ENCODE data around the gene TARM1. TPM values are rescaled to one million over a fixed set of nuclear protein-coding genes. Genes with fewer than 3 reads are reported as not detected.

Gene TARM1
- not detected in 2 replicates for polyA plus RNA-seq (2012; rRNA removed)
- polyA plus RNA-seq (2012; cell fraction: cytosol; rRNA removed) = not detected in 2 replicates
- polyA plus RNA-seq (2012; cell fraction: nucleus; rRNA removed) = not detected in 2 replicates

DNA sequence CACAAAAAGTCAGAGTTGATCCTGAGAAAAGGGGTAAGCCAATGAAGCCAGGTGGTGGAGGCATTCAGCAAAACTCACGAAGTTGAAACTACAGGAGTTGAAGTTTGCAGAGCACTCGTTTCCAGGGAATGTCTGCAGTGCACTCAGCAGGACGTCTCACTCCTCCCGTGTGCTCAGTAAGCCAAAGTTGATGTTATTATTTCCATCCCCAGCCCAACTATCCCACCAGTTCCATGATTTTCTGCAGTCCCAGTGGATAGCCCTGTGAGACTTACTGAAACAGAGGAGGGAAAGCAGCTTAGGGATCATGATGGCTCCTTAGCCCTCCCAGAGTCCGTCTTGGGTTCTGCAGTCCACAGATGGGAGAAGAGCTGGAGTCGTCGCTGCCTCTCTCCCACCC lies at the start of gene TARM1:
Gene TARM1 (minus strand): TSS at position 334 of the 400 bp plus-strand sequence. CDS start 25 bp downstream, at position 309.
- H3K27ac ChIP-seq (ENCODE audit: low read depth in 2 of 2, low read length in 1 of 2) = no peak within 1 kb of the TSS
- H2AFZ ChIP-seq (ENCODE audit: low read depth) = no peak within 1 kb of the TSS
- no peaks in the 10 kb centered on the region for H3K79me2 ChIP-seq (ENCODE audit: insufficient read depth)
- no peak within 1 kb of the TSS for H3K4me3 ChIP-seq (ENCODE audit: low read depth in 2 of 2, low read length in 1 of 2)
- no peaks in the 10 kb centered on the region for H3K9me2 ChIP-seq
- H3K27me3 ChIP-seq (ENCODE audit: insufficient read depth) = peaks cover 36% of the 10 kb centered on the region; the same call in 1 of the 2 replicates
- CTCF ChIA-PET = no interaction called here
- H3F3A ChIP-seq (replicated peaks; ENCODE audit: insufficient read depth) = no peaks in the 10 kb centered on the region
- no peaks in the 10 kb centered on the region for H3K9me3 ChIP-seq
- WGBS (ENCODE audit: low lambda C conversion rate) = 2% methylated on average over 6 of the region's 7 CpGs
- no peaks in the 10 kb centered on the region for H3K36me3 ChIP-seq (replicated peaks in 1 of 2; ENCODE audit: control insufficient read depth in 1 of 2, insufficient read depth in 2 of 2, low read length in 1 of 2)
- no peak for TF ChIP-seq YY1 (IDR thresholded peaks at IDR 0.05; ENCODE audit: low read depth)
- TF ChIP-seq, protein P1, sequence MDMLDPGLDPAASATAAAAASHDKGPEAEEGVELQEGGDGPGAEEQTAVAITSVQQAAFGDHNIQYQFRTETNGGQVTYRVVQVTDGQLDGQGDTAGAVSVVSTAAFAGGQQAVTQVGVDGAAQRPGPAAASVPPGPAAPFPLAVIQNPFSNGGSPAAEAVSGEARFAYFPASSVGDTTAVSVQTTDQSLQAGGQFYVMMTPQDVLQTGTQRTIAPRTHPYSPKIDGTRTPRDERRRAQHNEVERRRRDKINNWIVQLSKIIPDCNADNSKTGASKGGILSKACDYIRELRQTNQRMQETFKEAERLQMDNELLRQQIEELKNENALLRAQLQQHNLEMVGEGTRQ (IDR thresholded peaks at IDR 0.05; ENCODE audit: borderline replicate concordance, low read depth, low read length) = no peak
- no peak for TF ChIP-seq GABPA (IDR thresholded peaks at IDR 0.05; ENCODE audit: low read depth)
- no peak for TF ChIP-seq ELF1 (IDR thresholded peaks at IDR 0.05)
- no peak for TF ChIP-seq RCOR1 (IDR thresholded peaks at IDR 0.05; ENCODE audit: low read length)
- H3K4me2 ChIP-seq = no peak within 1 kb of the TSS
- DNase-seq = no peak
- POLR2A ChIA-PET = no interaction called here
- H3K9ac ChIP-seq = no peak within 1 kb of the TSS
- no peaks in the 10 kb centered on the region for H3K4me1 ChIP-seq (ENCODE audit: control insufficient read depth in 1 of 2, insufficient read depth in 2 of 2, low read depth in 1 of 2, low read length in 1 of 2)
- no peaks in the 10 kb centered on the region for H4K20me1 ChIP-seq (ENCODE audit: insufficient read depth)

- Histone ChIP-seq H3K79me2 (ENCODE audit: insufficient read depth) (no peaks in the 10 kb centered on the region), H3K4me3 (ENCODE audit: low read depth in 2 of 2, low read length in 1 of 2) (no peak overlapping the region), H3K4me1 (ENCODE audit: control insufficient read depth in 1 of 2, insufficient read depth in 2 of 2, low read depth in 1 of 2, low read length in 1 of 2) (no peaks in the 10 kb centered on the region), H3K9me2 (no peaks in the 10 kb centered on the region), H3K36me3 (replicated peaks in 1 of 2; ENCODE audit: control insufficient read depth in 1 of 2, insufficient read depth in 2 of 2, low read length in 1 of 2) (peaks cover 0 to 54% of the 10 kb centered on the region in 2 experiments), H3K4me2 (no peak overlapping the region), H2AFZ (ENCODE audit: low read depth) (no peak overlapping the region), H3K27ac (ENCODE audit: low read depth in 2 of 2, low read length in 1 of 2) (no peak overlapping the region), H4K20me1 (ENCODE audit: insufficient read depth) (no peaks in the 10 kb centered on the region), H3K9me3 (no peaks in the 10 kb centered on the region), H3K9ac (no peak overlapping the region), H3K27me3 (ENCODE audit: insufficient read depth) (no peaks in the 10 kb centered on the region), H3F3A (replicated peaks; ENCODE audit: insufficient read depth) (no peaks in the 10 kb centered on the region)
- CTCF ChIA-PET = no interaction called here
- POLR2A ChIA-PET = no interaction called here
- WGBS (ENCODE audit: low lambda C conversion rate) = 93% methylated on average over 19 of the region's 20 CpGs
- DNase-seq = no peak
- TF ChIP-seq NRF1 (IDR thresholded peaks at IDR 0.05; ENCODE audit: low read depth, low read length) (no peak), EP300 (IDR thresholded peaks at IDR 0.05; ENCODE audit: borderline replicate concordance in 1 of 2, low read depth in 1 of 2, low read length in 1 of 2) (no peak), EZH2phosphoT487 (IDR thresholded peaks at IDR 0.05; ENCODE audit: borderline replicate concordance, low read depth) (no peak), CTCF (IDR thresholded peaks at IDR 0.05) (no peak), RAD21 (IDR thresholded peaks at IDR 0.05; ENCODE audit: low read length) (no peak)
Measured at GRCh38 chr19:54129617-54129996, 48.4 kb upstream of the TARM1 start.

Data from SK-N-SH (cell line).